Activated CD4-positive, alpha-beta memory T cell treated with anti-CD3 and anti-CD28 coated beads for 36 hours (primary cell): ENCODE measurements around the gene GOLPH3. TPM values are rescaled to one million over a fixed set of nuclear protein-coding genes. Genes with fewer than 3 reads are reported as not detected.
"Not testable (repeated sequence)": the region's sequence is repeated elsewhere in the genome, so short reads cannot be mapped to it uniquely, and the experiment has no call there.

Experiments
- CTCF ChIA-PET: fragments of 350-600 bp; sonication (Branson Sonifier 250); formaldehyde crosslinking; loops from one replicate; lab custom pipeline; 2021; ENCODE audit warnings: antibody characterized with exemption, inconsistent platforms; lab: Charles Lee
- POLR2A ChIA-PET: fragments of 350-600 bp; sonication (Branson Sonifier 250); formaldehyde crosslinking; loops from one replicate; lab custom pipeline; 2021; ENCODE audit warnings: antibody characterized with exemption; lab: Charles Lee
- DNase-seq: peaks from one replicate; pipeline ENCODE4 v3.0.0-alpha.2; 2020
- H3K27ac Mint-ChIP-seq: one replicate; pipeline ENCODE4 v1.8.0; 2021; ENCODE audit warnings: mixed read lengths
- H3K27me3 Mint-ChIP-seq: one replicate; pipeline ENCODE4 v1.8.0; 2021; ENCODE audit warnings: mixed read lengths
- H3K36me3 Mint-ChIP-seq: one replicate; pipeline ENCODE4 v1.8.0; 2021; ENCODE audit warnings: mixed read lengths
- H3K4me1 Mint-ChIP-seq: one replicate; pipeline ENCODE4 v1.8.0; 2021; ENCODE audit warnings: low read depth, mixed read lengths
- H3K4me3 Mint-ChIP-seq: one replicate; pipeline ENCODE4 v1.8.0; 2021; ENCODE audit warnings: mild to moderate bottlenecking, mixed read lengths
- H3K9me3 Mint-ChIP-seq: one replicate; pipeline ENCODE4 v1.8.0; 2021; ENCODE audit warnings: mixed read lengths
- intact Hi-C: fragments of 100-400 bp; cut with micrococcal nuclease; formaldehyde crosslinking; loops from one replicate; pipeline ENCODE4 v1.15.1; 2023
- total RNA-seq, 2 experiments: library from RNA; stranded (reverse); gene quantifications; one replicate each; pipeline ENCODE4 v1.2.3, GENCODE V29; 2021

GOLPH3 gene
- total RNA-seq, 2 experiments from 2014 or later, result 65.6 to 67.1 TPM

DNA sequence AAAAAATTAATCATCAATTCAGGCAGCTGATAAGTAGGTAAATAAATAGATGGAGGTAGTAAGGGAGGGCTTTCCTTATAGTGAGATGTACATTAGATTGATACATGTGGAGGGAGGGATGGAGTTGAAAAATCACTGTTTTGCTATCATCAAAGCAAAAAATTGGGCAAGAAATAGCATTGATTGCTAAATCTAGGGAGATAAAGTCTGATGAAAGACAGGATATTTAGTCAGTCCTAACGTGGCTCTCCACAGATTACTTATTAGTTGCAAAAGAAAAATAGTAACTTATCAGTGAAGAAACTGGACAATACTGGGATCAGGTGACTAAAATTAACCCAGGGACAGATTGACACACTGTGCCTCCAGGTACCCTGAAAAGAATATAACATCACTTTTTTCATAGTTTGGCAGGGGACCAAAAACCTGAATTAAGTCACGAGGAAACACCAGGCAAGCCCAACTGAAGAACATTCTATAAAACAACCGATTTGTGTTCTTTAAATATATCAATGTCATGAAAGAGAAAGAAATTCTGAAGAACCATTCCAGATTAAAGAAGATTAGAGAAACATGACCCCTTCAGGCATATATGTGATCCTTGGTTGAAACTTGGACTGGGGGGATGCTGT lies 27.1 kb upstream of the GOLPH3 start:
- Mint-ChIP-seq H3K4me1 (peaks cover 18% of the 10 kb centered on the region), H3K27ac (no peak overlapping the region), H3K27me3 (peaks cover 6% of the 10 kb centered on the region), H3K9me3 (no peaks in the 10 kb centered on the region), H3K4me3 (no peak overlapping the region), H3K36me3 (no peaks in the 10 kb centered on the region)
- ChIA-PET POLR2A (no interaction called here), CTCF (no interaction called here)
- intact Hi-C loops, result no loop called here
- no peak for DNase-seq

DNA sequence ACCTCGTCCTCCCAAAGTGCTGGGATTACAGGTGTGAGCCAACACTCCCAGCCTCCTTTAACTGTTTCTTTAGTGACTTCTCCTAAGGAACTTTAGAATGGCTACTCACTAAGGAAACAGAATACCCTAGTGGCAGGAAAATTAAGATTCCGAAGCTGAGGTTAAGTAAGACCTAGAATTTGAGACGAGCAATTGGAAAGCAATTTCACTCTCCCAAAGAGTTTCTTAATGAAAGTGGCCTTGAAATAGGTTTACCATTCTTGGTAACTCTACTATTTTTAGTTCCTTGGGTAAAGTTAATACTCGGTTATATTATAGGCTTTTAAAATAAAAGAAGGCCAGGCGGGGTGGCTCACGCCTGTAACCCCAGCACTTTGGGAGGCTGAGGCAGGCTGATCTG lies 22.9 kb upstream of the GOLPH3 start:
- Mint-ChIP-seq H3K27me3 (peaks cover 11% of the 10 kb centered on the region), H3K4me3 (no peak overlapping the region), H3K27ac (no peak overlapping the region), H3K36me3 (no peaks in the 10 kb centered on the region), H3K4me1 (peaks cover 4% of the 10 kb centered on the region), H3K9me3 (no peaks in the 10 kb centered on the region)
- DNase-seq, result no peak
- CTCF ChIA-PET, result no interaction called here
- intact Hi-C loops, result no loop called here
- POLR2A ChIA-PET, result no interaction called here

DNA sequence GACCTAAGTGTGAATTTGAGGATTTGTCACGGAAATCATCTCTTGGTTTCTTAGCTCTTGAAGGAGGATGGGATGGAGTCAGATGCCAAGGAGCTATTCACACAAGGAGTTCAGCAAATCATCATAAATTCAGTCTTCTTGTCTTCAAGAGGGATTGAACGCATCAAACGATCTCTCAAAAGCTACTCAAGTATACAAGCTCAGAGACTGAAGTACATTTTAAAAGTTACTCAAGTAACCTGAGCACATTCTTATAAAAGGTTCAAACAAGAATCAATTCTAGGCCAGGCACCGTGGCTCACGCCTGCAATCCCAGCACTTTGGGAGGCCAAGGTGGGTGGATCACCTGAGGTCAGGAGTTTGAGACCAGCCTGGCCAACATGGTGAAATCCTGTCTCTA lies 21.1 kb upstream of the GOLPH3 start:
- Mint-ChIP-seq H3K4me3 (no peak overlapping the region), H3K27ac (no peak overlapping the region), H3K4me1 (peaks cover 2% of the 10 kb centered on the region), H3K9me3 (no peaks in the 10 kb centered on the region), H3K27me3 (peaks cover 8% of the 10 kb centered on the region), H3K36me3 (no peaks in the 10 kb centered on the region)
- intact Hi-C loops, result no loop called here
- POLR2A ChIA-PET, result no interaction called here
- no peak for DNase-seq
- CTCF ChIA-PET, result no interaction called here

DNA sequence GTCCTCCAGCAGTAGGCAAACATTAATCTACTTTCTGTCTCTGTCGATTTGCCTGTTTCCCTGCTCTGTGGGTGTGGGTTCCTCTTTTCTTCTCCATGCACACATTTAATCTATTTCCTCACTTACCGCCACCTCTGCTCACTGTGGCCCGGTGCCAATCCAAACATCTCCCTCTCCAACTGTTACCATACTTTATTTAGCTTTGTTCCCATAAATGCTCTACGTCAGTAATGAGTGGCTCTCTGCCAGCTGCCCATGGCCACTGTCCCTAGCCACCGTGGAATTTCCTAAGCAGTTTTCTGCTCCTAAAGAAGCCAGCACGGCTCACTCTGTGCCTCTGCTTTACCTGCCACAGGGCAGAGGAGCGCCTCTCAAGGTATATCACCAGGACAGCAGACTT lies 19.5 kb upstream of the GOLPH3 start:
- ChIA-PET CTCF (interaction anchor here (1.5 kb wide), 1 partner anchor 39 kb away, joined by 4 read pairs; no protein-coding TSS in a partner anchor), POLR2A (no interaction called here)
- intact Hi-C loops, result no loop called here
- Mint-ChIP-seq H3K4me1 (no peaks in the 10 kb centered on the region), H3K9me3 (no peaks in the 10 kb centered on the region), H3K27me3 (peaks cover 7% of the 10 kb centered on the region), H3K4me3 (no peak overlapping the region), H3K27ac (no peak overlapping the region), H3K36me3 (no peaks in the 10 kb centered on the region)
- no peak for DNase-seq

DNA sequence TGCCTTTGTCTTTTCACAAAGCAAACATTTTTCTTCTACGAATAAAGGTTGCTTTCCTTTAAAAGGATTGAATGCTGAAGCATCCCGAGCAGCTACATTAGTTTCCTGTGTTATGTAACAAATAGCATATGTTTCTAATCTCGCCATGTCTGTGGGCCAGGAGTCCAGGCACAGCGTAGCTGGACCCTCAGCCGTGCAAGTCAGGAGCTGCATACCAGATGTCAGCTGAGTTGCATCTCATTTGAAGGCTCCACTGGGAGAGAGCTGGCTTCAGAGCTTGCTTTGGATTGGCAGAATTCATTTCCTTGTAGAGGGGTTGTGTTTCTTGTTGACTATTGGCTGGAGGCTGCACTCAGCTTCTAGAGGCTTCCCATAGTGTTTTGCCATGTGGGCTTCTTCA lies 16.0 kb upstream of the GOLPH3 start:
- Mint-ChIP-seq H3K9me3 (peaks cover 7% of the 10 kb centered on the region), H3K27ac (no peak overlapping the region), H3K4me3 (no peak overlapping the region), H3K4me1 (no peaks in the 10 kb centered on the region), H3K27me3 (peaks cover 7% of the 10 kb centered on the region), H3K36me3 (no peaks in the 10 kb centered on the region)
- intact Hi-C loops, result no loop called here
- DNase-seq, result no peak
- CTCF ChIA-PET, result interaction anchor here (1.7 kb wide), 1 partner anchor 140 kb away, joined by 5 read pairs; no protein-coding TSS in a partner anchor
- POLR2A ChIA-PET, result no interaction called here

DNA sequence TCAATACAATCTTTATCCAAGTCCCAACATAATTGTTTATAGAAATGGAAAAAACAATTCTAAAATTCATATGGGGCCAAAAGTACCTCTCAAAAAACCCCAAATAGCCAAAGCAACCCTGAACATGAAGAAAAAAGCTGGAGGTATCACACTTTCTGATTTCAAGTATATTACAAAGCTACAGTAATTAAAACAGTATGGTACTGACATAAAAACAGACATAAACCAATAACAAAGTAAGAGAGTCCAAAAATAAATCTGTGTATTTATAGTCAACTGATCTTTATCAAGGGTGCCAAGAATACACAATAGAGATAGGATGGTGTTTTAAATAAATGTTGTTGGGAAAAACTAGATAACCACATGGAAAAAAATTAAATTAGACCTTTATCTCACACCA lies 13.6 kb upstream of the GOLPH3 start:
- H3K27me3 Mint-ChIP-seq, result no peaks in the 10 kb centered on the region
- CTCF ChIA-PET, result no interaction called here
- intact Hi-C loops, result no loop called here

DNA sequence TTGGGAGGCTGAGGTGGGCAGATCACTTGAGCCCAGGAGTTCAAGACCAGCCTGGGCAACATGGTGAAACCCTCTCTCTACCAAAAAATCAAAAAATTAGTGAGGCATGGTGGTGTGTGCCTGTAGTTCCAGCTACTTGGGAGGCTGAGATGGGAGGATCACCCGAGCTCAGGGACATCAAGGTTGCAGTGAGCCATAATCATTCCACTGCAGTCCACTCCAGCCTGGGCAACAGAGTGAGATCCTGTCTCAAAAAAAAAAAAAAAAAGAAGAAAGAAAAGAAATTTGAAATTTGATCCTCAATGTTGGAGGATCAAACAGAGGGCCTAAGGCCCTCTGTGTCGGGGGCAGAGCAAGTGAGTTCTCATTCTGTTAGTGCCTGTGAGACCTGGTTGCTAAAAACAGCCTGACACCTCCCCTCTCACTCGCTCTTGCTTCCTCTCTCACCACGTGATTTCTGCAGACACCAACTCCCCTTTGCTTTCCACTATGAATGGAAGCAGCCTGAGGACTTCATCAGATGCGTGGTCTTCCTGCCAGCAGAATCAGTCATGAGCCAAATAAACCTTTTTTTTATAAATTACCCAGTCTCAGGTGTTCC lies 8.4 kb upstream of the GOLPH3 start:
- no peak overlapping the region for H3K27ac Mint-ChIP-seq
- no peaks in the 10 kb centered on the region for H3K36me3 Mint-ChIP-seq
- no peak for DNase-seq
- POLR2A ChIA-PET, result no interaction called here
- peaks cover 4% of the 10 kb centered on the region for H3K27me3 Mint-ChIP-seq
- CTCF ChIA-PET, result no interaction called here
- peaks cover 3% of the 10 kb centered on the region for H3K9me3 Mint-ChIP-seq
- peaks cover 4% of the 10 kb centered on the region for H3K4me1 Mint-ChIP-seq
- no peak overlapping the region for H3K4me3 Mint-ChIP-seq
- intact Hi-C loops, result no loop called here

More for the DNA sequence above, 13.6 kb upstream of the GOLPH3 start:
- H3K36me3 Mint-ChIP-seq, result no peaks in the 10 kb centered on the region
- no peak for DNase-seq
- peaks cover 7% of the 10 kb centered on the region for H3K9me3 Mint-ChIP-seq
- H3K4me3 Mint-ChIP-seq, result no peak overlapping the region
- peaks cover 1% of the 10 kb centered on the region for H3K4me1 Mint-ChIP-seq
- POLR2A ChIA-PET, result no interaction called here
- no peak overlapping the region for H3K27ac Mint-ChIP-seq

DNA sequence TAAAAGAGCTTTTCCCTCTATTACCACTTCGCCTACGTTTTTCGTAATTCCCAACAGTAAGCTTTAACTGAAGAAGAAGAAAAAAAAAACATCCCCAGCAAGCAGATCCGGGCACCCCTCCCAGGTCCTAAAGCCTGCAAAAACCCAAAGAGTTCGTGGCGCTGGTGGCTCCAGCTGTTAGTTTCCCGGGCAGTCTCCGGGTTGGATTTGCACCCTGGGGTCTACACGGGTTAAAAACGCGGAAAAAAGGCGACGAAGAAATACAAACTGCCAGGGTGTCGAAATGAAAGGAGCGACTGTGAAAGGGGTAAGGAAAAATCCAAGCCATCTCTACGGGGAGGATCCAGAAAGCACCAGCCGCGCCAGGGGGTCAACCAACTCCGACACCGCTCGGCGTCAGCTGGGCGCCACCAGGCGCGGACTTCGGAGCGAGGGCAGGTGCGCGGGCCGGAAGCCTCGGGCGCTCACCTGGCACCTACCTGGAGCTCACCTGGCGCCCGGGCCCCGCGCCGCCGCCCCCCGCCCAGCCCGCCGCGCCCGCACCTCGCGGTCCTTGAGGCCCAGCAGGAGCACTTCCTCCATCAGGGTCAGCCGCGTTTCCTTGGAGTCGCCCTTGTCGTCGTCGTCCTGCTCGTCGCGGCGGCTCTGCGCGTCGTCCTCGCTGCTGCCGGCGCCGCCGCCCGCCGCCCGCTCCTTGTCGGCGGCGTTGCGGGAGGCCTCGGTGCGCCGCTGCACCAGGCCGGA lies 680 bp downstream of the GOLPH3 start:
- Mint-ChIP-seq H3K4me1 (peaks cover 40% of the 10 kb centered on the region), H3K4me3 (peak overlapping the region; percentile 99)

DNA sequence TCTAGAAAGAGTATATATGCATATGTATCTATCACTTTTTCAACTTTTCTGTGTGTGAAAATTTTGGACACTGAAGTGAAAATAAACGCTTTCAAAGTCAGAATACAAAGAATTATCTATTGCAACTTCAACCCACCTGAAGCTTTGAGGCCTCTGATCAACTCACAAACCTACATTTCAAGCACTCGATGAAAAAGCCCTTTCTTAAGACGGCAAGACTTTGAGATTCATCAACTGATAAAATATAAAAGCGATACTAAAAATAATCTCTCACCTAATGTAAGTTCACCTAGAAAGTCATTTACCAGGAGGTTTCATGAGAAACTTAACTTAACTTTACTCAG lies 1.2 kb downstream of the GOLPH3 start:
- POLR2A ChIA-PET, result interaction anchor here (1.1 to 1.9 kb wide), 3 partner anchors 8 to 21 kb away, joined by 3 to 4 read pairs (median 4); no protein-coding TSS in a partner anchor
- Mint-ChIP-seq H3K36me3 (peaks cover 40% of the 10 kb centered on the region), H3K9me3 (no peaks in the 10 kb centered on the region), H3K4me3 (peak overlapping the region; percentile 99), H3K27me3 (no peaks in the 10 kb centered on the region), H3K27ac (peak overlapping the region; percentile 98), H3K4me1 (peaks cover 43% of the 10 kb centered on the region)
- no peak for DNase-seq
- CTCF ChIA-PET, result interaction anchor here (1.3 to 4.8 kb wide), 2 partner anchors 10 to 59 kb away, joined by 3 to 24 read pairs; no protein-coding TSS in a partner anchor
- intact Hi-C loops, result loop anchor here (5.0 kb wide), 3 partner anchors 56 to 641 kb away; partner anchors contain the start of genes C5orf22, DROSHA and SUB1

More for the DNA sequence above, 680 bp downstream of the GOLPH3 start:
- intact Hi-C loops, result loop anchor here (1.0 to 5.0 kb wide), 6 partner anchors 34 to 641 kb away; partner anchors contain the start of genes C5orf22, DROSHA and SUB1
- peak; percentile 56 for DNase-seq
- Mint-ChIP-seq H3K27ac (peak overlapping the region; percentile 98), H3K9me3 (no peaks in the 10 kb centered on the region), H3K27me3 (peaks cover 2% of the 10 kb centered on the region), H3K36me3 (peaks cover 37% of the 10 kb centered on the region)
- POLR2A ChIA-PET, result interaction anchor here (1.0 to 1.9 kb wide), 6 partner anchors 8 to 145 kb away, joined by 3 to 13 read pairs (median 4); no protein-coding TSS in a partner anchor
- CTCF ChIA-PET, result interaction anchor here (0.8 to 4.8 kb wide), 4 partner anchors 10 to 411 kb away, joined by 3 to 24 read pairs (median 3); partner anchors contain the start of gene SUB1

DNA sequence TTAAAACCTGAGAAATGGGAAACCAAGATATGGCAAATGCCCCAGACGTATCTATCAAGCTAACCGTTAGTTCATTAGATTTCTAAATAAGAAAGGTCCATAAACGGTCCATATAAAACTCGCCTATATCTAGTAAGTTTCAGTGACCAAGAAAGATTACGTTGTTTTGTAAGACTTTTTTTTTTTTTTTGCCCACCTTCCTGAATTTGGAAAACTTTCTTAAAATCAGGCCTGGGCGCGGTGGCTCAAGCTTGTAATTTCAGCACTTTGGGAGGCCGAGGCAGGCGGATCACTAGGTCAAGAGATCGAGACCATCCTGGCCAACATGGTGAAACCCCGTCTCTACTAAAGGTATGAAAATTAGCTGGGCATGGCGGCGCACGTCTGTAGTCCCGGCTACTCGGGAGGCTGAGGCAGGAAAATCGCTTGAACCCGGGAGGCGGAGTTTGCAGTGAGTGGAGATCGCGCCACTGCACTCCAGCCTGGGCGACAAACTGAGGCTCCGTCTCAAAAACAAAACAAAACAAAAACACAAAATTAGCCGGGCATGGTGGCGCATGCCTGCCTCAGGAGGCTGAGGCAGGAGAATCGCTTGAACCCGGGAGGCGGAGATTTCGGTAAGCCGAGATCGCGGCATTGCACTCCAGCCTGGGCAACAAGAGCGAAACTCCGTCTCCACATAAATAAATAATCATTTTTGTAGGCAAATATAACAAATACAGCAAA lies 1.8 kb downstream of the GOLPH3 start:
- ChIA-PET CTCF (interaction anchor here (0.7 to 4.8 kb wide), 4 partner anchors 9 to 260 kb away, joined by 3 to 24 read pairs (median 4); no protein-coding TSS in a partner anchor), POLR2A (interaction anchor here (0.7 to 1.8 kb wide), 2 partner anchors 16 to 17 kb away, joined by 3 to 4 read pairs; no protein-coding TSS in a partner anchor)
- Mint-ChIP-seq H3K36me3 (peaks cover 44% of the 10 kb centered on the region), H3K4me3 (peak overlapping the region; percentile 99), H3K4me1 (peaks cover 41% of the 10 kb centered on the region), H3K27ac (peak overlapping the region; percentile 98)
- intact Hi-C loops, result loop anchor here (5.0 kb wide), 3 partner anchors 55 to 640 kb away; partner anchors contain the start of genes C5orf22, DROSHA and SUB1
- DNase-seq, result peak; percentile 56
- H3K27me3 Mint-ChIP-seq, H3K9me3 Mint-ChIP-seq: not testable (repeated sequence)
